B cell (primary cell): ENCODE results near the gene CACNB2. TPM values are rescaled to one million over a fixed set of nuclear protein-coding genes. Genes with fewer than 3 reads are reported as not detected.

ENCODE experiments used
- ATAC-seq: fragments of 200-7000 bp; cut with Tn5 transposase; one replicate; pipeline ENCODE4 v1.10.0; 2021; ENCODE audit warnings: low read depth, mild to moderate bottlenecking, moderate number of reproducible peaks, moderate library complexity
- CTCF ChIA-PET: fragments of 350-600 bp; sonication (Branson Sonifier 250); formaldehyde crosslinking; loops from one replicate; lab custom pipeline; 2021; ENCODE audit warnings: antibody characterized with exemption, inconsistent platforms; lab: Charles Lee
- POLR2A ChIA-PET: fragments of 350-600 bp; sonication (Branson Sonifier 250); formaldehyde crosslinking; loops from one replicate; lab custom pipeline; 2021; ENCODE audit warnings: antibody characterized with exemption; lab: Charles Lee
- DNase-seq: peaks from one replicate; pipeline ENCODE4 v3.0.0; 2013
- H2AFZ ChIP-seq: 2 replicates; pipeline ENCODE4 v1.6.1; 2012; ENCODE audit warnings: mild to moderate bottlenecking, low read depth, low read length; ENCODE audit not compliant: insufficient read depth, poor library complexity, severe bottlenecking
- H3K27ac ChIP-seq, 2 donors: 1 replicate in 1 of 2; 2 replicates in 1 of 2; pipeline ENCODE4 v1.5.1; 2012 to 2013; ENCODE audit warnings: low read length in 2 of 2, mild to moderate bottlenecking in 2 of 2, moderate library complexity in 1 of 2
- H3K27me3 ChIP-seq, 4 experiments: fragments of 200-600 bp in 1 of 4; sonication (generic) in 1 of 4; replicated peaks in 1 of 4; 1 replicate in 2 of 4; 2 replicates in 2 of 4; pipeline versions ENCODE4 v1.6.1 to v1.7.0; 2013 to 2016; ENCODE audit warnings: low read length in 3 of 4, mild to moderate bottlenecking in 2 of 4, mixed read lengths in 1 of 4, moderate library complexity in 1 of 4; ENCODE audit not compliant: insufficient read depth in 4 of 4, control insufficient read depth in 3 of 4; ENCODE audit errors: control extremely low read depth in 1 of 4
- H3K36me3 ChIP-seq, 2 experiments: replicated peaks in 1 of 2; 1 replicate in 1 of 2; 2 replicates in 1 of 2; pipeline versions ENCODE4 v1.6.1 to v1.7.1; 2013; ENCODE audit warnings: low read length in 1 of 2; ENCODE audit not compliant: insufficient read depth in 2 of 2, control insufficient read depth in 1 of 2; ENCODE audit errors: control extremely low read depth in 1 of 2, extremely low read depth in 1 of 2
- H3K4me1 ChIP-seq, 2 donors: fragments of 200-600 bp in 1 of 2; sonication (generic) in 1 of 2; 1 replicate in 1 of 2; 2 replicates in 1 of 2; pipeline versions ENCODE4 v1.5.1 to v1.6.1; 2013 to 2017; ENCODE audit warnings: low read length in 2 of 2; ENCODE audit not compliant: control insufficient read depth in 2 of 2, insufficient read depth in 2 of 2
- H3K4me2 ChIP-seq: replicated peaks from 2 replicates; pipeline ENCODE3; 2012; ENCODE audit warnings: mild to moderate bottlenecking, low read depth, low read length; ENCODE audit not compliant: poor library complexity, severe bottlenecking
- H3K4me3 ChIP-seq, 5 experiments: fragments of 200-600 bp in 1 of 5; sonication (generic) in 1 of 5; 1 replicate in 3 of 5; 2 replicates in 2 of 5; pipeline versions ENCODE4 v1.5.1 to v1.7.0; 2011 to 2016; ENCODE audit warnings: low read length in 4 of 5, mild to moderate bottlenecking in 4 of 5, low read depth in 2 of 5, control low read depth in 1 of 5, moderate library complexity in 1 of 5; ENCODE audit not compliant: insufficient read depth in 1 of 5; ENCODE audit errors: control extremely low read depth in 1 of 5, extremely low read depth in 1 of 5
- H3K79me2 ChIP-seq: fragments of 200-600 bp; sonication (generic); one replicate; pipeline ENCODE4 v1.6.0; 2016; ENCODE audit warnings: low read length; ENCODE audit not compliant: control insufficient read depth, insufficient read depth
- H3K9ac ChIP-seq: fragments of 200-600 bp; sonication (generic); 2 replicates; pipeline ENCODE4 v1.6.1; 2017; ENCODE audit warnings: mild to moderate bottlenecking, low read length, moderate library complexity
- H3K9me3 ChIP-seq, 3 donors: one replicate each; pipeline versions ENCODE4 v1.6.1 to v1.7.1; 2013; ENCODE audit warnings: low read length in 2 of 3; ENCODE audit not compliant: control insufficient read depth in 2 of 3, insufficient read depth in 1 of 3; ENCODE audit errors: control extremely low read depth in 1 of 3
- H4K20me1 ChIP-seq: 2 replicates; pipeline ENCODE4 v1.6.0; 2012; ENCODE audit warnings: mild to moderate bottlenecking, low read length; ENCODE audit not compliant: insufficient read depth, control insufficient read depth, poor library complexity, severe bottlenecking
- H3K27ac Mint-ChIP-seq: one replicate; pipeline ENCODE4 v1.8.0; 2021; ENCODE audit warnings: mixed read lengths
- H3K27me3 Mint-ChIP-seq: one replicate; pipeline ENCODE4 v1.8.0; 2021; ENCODE audit warnings: mixed read lengths
- H3K4me1 Mint-ChIP-seq: one replicate; pipeline ENCODE4 v1.8.0; 2021; ENCODE audit warnings: mixed read lengths
- H3K4me3 Mint-ChIP-seq: one replicate; pipeline ENCODE4 v1.8.0; 2021; ENCODE audit warnings: mixed read lengths
- H3K9me3 Mint-ChIP-seq: one replicate; pipeline ENCODE4 v1.8.0; 2022; ENCODE audit warnings: mixed read lengths; ENCODE audit not compliant: insufficient read depth
- CTCF ChIP-seq: fragments of 200-600 bp; IDR thresholded peaks from one replicate; pipeline ENCODE4 v1.8.0; 2022; ENCODE audit warnings: antibody characterized with exemption, mild to moderate bottlenecking
- EZH2 ChIP-seq: IDR thresholded peaks from 2 replicates; pipeline ENCODE4 v1.6.1; 2012; ENCODE audit warnings: borderline replicate concordance, low read depth, mild to moderate bottlenecking, moderate library complexity, low read length; ENCODE audit not compliant: insufficient read depth, poor library complexity, severe bottlenecking
- WGBS: methylation state at CpG from one replicate; pipeline ENCODE4 v1.1.5; 2013; ENCODE audit warnings: missing lambda C conversion rate; ENCODE audit not compliant: insufficient coverage; 5-methylcytosine and 5-hydroxymethylcytosine counted together
- intact Hi-C: fragments of 100-400 bp; cut with micrococcal nuclease; formaldehyde crosslinking; loops from one replicate; pipeline ENCODE4 v1.10.0; 2022
- polyA plus RNA-seq: library from polyadenylated mRNA; depleted of rRNA; stranded (reverse); fragments of >200 nt; gene quantifications from 2 replicates; pipeline ENCODE4 v1.2.3, GENCODE V29; 2012
- total RNA-seq, 2 donors: library from RNA; stranded (reverse); fragments of 120-200 nt in 1 of 2; gene quantifications; 1 replicate in 1 of 2; 2 replicates in 1 of 2; pipeline versions ENCODE4 v1.2.3 to v1.2.4, GENCODE V29; 2013 to 2022

CACNB2 gene
- total and polyA plus RNA-seq, 2 donors (not counting 1 experiment from before 2014, with no cell fraction given) = not detected

- ATAC-seq = no peak
- H3K79me2 ChIP-seq = no peaks in the 10 kb centered on the region
- TF ChIP-seq CTCF (no peak), EZH2 (no peak)
- Mint-ChIP-seq H3K27ac (no peak overlapping the region), H3K9me3 (no peaks in the 10 kb centered on the region), H3K27me3 (no peaks in the 10 kb centered on the region), H3K4me1 (no peaks in the 10 kb centered on the region), H3K4me3 (no peak overlapping the region)
- H3K27me3 ChIP-seq = no peaks in the 10 kb centered on the region
- no peaks in the 10 kb centered on the region for H3K4me1 ChIP-seq
- H4K20me1 ChIP-seq = no peaks in the 10 kb centered on the region
- H3K36me3 ChIP-seq = no peaks in the 10 kb centered on the region
- H2AFZ ChIP-seq = no peak overlapping the region
- no peak overlapping the region for H3K9ac ChIP-seq
- WGBS = 94% methylated on average over 2 of the region's 5 CpGs
- H3K4me2 ChIP-seq = no peak overlapping the region
- no peak for DNase-seq
- ChIA-PET CTCF (no interaction called here), POLR2A (no interaction called here)
- H3K9me3 ChIP-seq = peaks cover 0 to 4% (median 0%) of the 10 kb centered on the region in 3 donors
- H3K27ac ChIP-seq = no peak overlapping the region
- H3K4me3 ChIP-seq = no peak overlapping the region
- intact Hi-C loops = no loop called here
These were observed 297.3 kb downstream of the CACNB2 start for GRCh38 chr10:18437486-18437885.

- intact Hi-C loops = no loop called here
- Histone ChIP-seq H3K4me2 (no peak overlapping the region), H2AFZ (no peak overlapping the region), H3K4me1 (no peaks in the 10 kb centered on the region), H3K4me3 (no peak overlapping the region), H3K79me2 (no peaks in the 10 kb centered on the region), H4K20me1 (no peaks in the 10 kb centered on the region), H3K27me3 (no peaks in the 10 kb centered on the region), H3K27ac (no peak overlapping the region), H3K9ac (no peak overlapping the region), H3K9me3 (peaks cover 0 to 4% (median 0%) of the 10 kb centered on the region in 3 donors), H3K36me3 (no peaks in the 10 kb centered on the region)
- 92% methylated on average over 10 of the region's 17 CpGs for WGBS
- Mint-ChIP-seq H3K9me3 (no peaks in the 10 kb centered on the region), H3K27me3 (no peaks in the 10 kb centered on the region), H3K4me1 (no peaks in the 10 kb centered on the region), H3K27ac (no peak overlapping the region), H3K4me3 (no peak overlapping the region)
- TF ChIP-seq EZH2 (no peak), CTCF (no peak)
- CTCF ChIA-PET = no interaction called here
- ATAC-seq (no peak), DNase-seq (no peak)
- POLR2A ChIA-PET = no interaction called here
These were observed 298.3 kb downstream of the CACNB2 start for GRCh38 chr10:18438361-18439126.
